Fibroblast of skin of left biceps (primary cell): Measurements from ENCODE around the gene SPATA2.

Experiments
- DNase-seq, 2 experiments: peaks; one replicate each; pipeline ENCODE4 v3.0.0-alpha.2; 2013; ENCODE audit warnings: low read depth in 2 of 2

SPATA2 gene

DNA sequence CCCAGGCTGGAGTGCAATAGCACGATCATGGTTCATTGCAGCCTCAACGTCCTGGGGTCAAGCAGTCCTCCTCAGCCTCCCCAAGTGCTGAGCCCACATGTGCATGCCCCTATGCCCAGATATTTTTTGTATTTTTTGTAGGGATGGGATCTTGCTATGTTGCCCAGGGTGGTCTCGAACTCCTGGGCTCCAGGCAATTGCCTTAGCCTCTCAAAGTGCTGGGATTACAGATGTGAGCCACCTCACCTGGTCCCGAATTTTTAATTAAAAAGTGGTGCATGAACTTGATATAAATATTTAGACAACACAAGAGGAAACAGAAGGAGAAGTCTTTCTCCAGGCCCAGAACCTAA, 13.8 kb upstream of the SPATA2 start:
- DNase-seq: no peak

DNA sequence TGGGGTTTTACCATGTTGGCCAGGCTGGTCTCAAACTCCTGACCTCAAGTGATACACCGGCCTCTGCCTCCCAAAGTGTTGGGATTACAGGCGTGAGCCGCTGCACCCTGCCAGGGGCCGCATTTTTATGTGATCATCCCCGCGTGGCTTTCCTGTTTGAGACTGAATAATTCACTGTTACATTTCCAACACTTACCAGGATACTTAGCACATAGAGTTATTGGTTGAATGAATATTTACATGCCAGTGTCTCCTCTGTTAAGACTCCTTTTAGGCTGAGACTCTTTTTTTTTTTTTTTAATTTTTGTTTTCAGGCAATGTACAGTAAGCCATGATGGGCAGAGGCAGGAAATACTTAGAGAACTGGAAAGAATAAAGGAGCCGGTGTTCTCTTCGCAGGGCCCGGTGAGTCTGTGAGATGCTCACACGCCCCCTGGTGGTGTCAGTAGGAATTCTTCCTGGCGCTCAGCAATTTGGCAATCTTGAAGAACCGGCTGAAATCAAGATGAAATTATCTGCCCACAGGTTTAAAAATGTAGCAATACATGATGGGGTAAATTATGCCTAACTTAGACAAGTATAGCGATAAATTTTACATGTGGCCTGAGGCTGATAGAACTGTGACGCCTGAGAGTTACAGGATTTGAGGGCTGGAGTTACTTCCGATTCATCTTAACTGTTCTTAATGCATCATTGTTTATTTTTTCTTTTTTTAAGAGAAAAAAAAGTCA, 13.2 kb upstream of the SPATA2 start:
- DNase-seq: peak; percentile 53

DNA sequence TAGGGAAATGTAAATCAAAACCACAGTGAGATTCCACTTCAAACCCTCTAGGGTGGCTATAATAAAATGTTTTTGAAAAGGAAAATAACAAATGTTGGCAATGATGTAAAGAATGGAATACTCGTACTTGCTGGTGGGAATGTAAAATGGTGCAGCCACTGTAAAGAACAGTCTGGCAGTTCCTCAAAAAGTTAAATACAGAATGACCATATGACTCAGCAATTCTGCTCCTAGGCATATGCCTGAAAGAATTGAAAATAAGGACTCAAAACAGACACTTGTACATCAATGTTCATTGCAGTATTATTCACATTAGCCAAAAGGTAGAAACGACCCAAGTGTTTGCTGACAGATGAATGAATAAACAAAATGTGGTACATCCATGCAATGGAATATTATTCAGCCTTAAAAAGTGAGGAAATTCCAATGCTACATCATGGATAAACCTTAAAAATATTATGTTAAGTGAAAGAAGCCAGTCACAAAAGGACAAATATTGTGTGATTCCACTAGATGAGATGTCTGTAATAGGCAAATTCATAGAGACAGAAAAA, 10.6 kb upstream of the SPATA2 start:
- DNase-seq: no peak

DNA sequence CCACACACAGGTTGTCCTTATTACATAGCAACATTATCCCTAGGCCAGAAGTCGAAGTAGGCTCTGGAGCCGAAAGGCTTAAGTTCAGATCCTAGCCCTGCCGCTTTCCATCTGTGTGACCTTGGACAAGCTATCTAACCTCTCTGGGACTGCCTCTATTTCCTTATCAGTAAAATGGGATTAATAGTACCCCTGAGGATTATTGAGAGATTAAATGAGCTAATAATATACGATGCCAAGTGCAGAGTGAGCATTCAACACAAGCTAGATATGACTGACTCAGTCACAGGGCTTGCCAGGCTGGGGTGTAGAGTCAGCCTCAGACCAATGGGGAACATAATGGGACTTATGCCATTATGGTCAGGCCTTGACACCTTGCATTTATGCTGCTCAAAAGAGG, 8.9 kb upstream of the SPATA2 start:
- no peak for DNase-seq

DNA sequence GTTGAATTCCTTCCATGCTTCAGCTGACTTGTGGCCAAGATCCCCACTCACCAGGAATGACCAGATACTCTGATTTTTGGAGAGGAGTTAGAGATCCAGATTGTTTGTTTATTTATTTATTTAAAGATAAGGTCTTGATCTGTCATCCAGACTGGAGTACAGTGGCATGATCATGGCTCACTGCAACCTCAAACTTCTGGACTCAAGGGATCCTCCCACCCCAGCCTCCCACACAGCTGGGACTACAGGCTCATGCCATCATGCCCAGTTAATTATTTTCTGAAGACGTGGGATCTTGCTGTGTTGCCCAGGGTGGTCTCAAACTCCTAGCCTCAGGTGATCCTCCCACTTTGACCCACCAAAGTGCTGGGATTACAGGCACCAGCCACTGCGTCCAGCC, 4.1 kb upstream of the SPATA2 start:
- no peak for DNase-seq

DNA sequence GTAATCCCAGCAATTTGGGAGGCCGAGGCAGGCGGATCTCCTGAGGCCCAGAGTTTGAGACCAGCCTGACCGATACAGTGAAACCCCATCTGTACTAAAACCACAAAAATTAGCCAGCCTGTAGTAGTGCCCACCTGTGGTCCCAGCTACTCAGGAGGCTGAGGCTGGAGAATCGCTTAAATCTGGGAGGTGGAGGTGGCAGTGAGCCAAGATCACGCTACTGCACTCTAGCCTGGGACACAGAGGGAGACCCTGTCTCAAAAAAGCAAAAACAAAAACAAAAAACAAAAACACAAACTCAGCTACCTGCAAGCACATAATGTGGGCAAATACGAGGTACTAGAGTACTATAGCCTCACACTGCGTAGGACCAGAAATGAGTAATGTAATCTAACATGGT, 3.7 kb upstream of the SPATA2 start:
- no peak for DNase-seq

DNA sequence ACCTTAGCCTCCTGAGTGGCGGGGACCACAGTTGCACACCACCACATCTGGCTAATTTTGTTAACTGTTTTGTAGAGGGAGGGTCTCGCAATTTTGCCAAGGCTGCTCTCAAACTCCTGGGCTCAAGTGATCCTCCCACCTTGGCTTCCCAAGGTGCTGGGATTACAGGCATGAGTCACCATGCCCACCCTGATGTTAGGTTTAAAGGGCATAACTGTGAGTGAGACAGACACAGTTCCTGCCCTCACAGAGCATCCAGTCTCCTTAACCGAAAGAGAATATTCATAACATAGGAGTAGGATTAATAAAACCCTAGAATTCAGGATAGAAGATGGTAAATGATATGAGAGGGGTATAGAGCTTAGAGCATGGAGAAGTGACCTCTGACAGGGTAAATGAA, 3.1 kb upstream of the SPATA2 start:
- no peak for DNase-seq

DNA sequence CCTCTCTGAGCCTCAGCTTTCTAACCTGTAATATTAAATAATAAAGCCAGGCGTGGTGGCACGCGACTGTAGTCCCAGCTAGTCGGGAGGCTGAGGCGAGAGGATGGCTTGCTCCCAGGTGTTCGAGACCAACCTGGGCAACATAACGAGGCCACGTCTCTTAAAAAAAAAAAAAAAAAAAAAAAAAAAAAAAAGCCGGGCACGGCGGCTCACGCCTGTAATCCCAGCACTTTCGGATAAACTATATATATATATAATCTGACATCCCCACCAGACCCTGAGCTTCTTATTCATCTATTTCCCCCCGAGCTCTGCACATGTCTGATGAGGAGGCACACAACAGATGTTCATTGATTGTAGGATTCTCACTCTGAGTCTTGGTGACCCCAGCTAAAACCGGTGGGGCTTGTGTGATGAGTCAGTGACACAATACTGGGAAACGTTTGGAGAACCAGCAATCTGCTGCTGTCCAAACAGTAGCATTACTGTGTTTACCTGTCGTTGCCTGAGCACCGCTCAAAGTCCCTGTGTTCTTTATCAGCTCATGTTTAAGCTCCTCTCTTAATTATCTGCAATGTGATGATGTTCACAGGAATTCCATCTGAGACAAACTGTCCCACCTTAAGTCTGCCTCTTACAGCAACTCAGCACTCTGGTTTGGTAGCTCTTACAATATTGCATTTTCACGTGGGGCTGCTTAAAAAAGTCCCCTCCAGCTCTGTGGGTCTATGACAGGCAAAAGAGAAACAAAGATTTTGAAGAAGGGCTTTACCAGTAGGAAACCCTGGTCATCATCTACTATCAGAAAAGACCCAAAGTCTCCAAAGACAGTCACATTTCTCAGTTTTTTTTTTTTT, 1.0 kb upstream of the SPATA2 start:
- DNase-seq: no peak

DNA sequence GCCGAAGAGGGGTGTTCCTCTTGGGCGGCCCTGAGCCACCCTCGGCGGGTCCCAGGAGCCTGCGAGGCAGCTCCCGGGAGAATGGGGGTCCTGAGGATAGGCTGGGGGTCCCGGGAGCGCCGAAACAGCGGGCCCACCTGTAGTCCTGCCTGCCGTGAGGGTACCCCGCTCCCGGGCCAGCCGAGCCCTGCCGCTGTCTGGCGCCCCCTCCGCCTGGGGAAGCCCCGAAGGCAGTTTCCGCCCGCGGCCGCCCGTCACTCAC, 280 bp downstream of the SPATA2 start:
- no peak for DNase-seq

DNA sequence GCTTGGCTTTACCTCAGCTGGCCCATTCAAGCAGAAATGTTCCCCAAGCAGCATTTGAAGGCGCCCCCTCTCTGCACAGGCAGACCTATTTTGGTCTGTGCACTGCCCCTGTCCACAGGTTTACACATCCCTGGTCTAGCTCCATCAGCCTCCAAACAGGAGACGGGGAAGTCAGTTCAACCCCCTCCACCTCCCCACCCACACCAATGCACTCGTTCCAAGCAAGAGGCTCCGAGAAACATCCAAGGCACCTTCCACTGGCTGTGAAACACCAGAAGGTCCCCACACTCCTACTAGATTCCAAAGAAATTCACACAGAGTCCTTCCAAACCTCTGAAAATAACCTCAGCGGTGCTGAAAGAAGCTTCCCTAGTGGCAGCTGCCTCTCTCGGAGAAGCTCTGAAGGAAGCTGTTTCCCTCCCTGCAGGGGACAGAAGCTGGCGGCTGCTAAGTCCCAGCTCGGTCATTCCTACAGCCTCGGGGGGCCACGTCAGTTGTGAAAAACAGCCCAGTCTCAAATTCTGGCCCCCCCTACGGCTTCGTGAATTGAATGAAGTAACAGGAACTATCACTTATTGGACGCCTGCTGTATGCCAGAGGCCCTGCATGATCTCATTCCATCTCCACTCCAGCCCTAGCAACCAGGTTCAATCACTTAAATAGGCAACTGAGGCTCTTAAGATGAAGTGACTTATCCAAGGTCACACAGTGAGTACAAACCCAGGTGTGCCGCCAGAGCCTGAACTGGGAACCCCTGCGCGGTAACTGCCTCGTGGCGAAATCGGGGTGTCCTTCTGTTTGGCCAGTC, 815 bp downstream of the SPATA2 start:
- no peak for DNase-seq

DNA sequence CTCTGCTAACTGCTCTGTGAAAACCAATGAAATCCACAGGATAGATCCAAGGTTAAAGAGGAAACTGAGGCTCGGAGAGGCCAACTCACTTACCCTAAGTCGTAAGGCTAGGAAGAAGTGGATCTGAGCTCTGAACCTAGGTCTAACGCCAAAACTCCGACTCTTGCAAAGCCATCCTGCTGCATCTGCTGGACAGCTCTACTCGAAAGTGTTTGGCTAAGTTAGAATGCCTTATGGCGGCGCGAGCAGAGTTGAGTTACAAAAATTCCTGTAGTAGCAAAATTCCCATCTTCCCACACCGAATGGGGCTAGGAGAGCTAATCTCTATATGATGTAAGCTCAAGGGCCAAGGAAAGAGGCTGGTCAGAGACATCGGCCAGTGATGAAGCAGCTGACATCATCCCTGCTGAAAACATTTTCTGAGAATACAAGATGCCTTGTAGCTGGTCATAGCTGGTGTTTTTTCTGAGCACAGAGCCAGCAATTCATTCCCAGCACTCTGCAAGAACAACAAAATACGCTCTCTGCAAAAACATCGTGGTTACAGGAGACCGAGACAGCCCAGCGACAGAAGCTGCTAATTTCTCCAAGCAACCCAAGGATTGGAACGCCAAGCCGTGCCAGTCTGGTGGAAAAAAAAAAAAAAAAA, 1.8 kb downstream of the SPATA2 start:
- DNase-seq: no peak

DNA sequence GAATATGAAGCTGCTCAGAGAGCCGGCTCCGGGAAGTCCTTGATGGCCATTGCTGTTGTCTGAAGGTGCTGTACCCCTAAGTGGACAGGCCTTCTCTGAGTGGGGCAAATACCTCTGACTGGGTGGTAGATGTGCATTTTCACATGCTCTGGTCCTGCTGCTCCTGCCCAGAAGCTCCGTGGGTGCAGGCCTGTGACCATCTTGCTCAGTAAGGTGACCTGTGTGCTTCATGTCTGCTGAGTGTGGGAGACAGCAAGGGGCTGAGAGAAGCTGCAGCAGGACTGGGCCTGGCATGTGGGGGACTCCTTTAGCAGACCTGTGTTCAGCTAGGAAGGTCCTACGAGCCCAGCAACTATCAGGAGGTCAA, 5.0 kb downstream of the SPATA2 start:
- no peak for DNase-seq

DNA sequence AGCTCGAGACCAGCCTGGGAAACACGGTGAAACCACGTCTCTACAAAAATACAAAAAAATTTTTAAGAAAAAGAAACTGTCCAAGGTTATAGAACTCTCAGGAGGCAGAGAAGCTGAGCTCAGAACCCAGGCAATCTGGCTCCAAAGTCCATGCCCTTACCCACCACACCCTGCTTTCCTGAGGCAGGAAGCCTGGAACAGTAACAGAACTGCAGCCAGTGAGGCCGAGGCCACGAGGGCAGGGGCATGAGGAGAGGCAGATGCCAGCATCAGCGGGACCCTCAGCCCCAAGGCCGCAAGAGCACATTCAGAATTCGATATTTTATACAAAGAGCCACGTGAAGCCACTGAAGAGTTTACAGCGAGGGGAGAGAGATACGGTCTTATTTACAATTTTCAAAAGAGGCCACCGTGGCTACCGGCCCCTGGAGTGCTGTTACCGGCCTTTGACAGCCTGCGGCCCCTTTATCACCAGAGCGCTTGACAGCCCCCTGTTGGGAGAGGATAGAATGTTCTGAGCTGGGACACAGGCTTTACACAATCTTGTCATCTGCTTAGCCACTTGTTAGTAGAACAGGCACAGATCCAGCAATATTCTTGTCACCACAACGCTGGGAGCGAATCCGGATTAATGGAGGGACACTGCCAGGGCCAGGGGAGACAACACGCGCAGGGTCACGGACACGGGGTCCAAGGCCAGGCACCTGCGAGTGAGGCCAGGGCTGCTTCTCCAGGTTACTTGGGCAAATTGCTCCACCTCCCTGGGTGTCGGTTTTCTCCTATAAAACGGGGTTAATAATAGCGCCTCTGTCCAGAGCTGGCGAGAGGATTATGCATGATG, 5.6 kb downstream of the SPATA2 start:
- DNase-seq: no peak

DNA sequence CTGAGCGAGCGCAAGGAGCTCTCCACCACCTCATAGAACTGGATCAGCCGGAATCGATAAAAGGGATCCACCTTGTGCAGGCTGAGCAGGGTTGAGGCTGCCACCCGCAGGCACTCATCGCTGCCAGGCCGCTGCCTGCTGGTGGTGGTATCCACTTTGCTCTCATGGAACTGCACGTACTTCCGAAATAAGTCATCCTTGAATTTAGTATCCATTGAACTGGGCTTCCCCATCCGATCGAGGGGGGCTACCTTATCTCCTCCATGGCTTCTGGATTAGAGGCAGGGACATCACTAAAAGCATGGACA, 7.1 kb downstream of the SPATA2 start:
- DNase-seq: no peak

DNA sequence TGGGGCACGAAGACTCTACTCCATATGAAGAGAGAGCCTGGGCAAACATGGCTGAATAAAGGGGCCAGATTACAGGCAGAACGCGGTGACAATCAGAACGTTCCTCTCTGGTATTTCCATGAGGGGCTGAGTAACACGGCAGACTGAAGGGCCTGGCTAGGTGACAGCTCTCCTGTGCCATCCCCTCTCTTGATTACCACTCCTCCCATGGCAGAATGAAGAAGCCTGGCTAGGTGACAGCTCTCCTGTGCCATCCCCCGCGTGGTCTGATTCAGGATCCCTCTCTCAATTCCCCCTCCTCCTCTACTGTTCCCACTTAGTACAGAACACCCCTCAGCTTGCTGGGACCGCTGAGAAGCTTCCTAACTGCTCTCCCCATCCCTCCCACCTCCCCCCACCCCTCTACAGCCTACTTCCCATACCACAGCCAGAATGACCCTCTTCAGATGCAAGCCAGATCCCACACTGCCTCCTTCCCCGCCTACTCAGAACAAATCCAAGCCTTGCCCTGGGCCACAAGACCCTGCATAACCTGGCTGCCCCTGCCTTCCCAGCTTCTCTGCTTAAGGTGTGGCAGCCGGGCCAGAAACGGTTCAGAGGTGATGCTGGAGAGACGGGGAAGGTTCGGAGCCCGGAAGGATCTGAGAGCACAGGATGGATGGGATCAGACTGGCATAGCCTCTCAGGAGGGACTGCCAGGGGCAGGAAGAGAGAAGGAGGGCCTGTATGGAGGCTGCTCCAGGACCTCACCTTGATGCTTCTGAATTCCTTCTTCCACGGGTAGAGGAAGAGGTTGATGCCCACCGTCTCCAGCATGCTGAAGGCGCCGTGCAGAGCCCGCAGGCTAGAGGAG, 7.7 kb downstream of the SPATA2 start:
- no peak for DNase-seq

DNA sequence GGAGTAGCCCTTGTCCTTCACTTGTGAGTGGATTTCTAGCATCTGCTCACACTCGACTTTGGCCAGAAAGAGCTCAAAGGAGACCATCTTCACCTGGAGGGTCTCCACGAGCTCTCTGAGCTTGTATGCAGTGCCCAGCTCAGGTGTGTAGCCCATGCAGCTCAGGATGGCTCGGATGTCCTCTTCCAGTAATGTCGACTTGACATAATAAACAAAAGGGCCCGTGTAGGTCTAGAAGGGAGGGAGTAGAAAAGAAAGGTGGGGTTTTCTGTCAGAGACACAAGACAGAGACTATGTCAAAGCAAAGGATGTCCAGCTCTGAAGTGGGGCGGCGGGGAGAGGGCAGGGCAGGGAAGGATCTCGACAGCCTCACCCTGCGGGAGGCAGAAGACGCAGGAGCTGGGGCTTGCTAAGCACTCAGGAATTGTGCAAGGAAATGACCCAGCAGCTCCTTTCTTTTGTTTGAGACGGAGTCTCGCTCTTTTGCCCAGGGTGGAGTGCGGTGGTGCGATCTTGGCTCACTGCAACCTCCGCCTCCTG, 8.6 kb downstream of the SPATA2 start:
- no peak for DNase-seq

DNA sequence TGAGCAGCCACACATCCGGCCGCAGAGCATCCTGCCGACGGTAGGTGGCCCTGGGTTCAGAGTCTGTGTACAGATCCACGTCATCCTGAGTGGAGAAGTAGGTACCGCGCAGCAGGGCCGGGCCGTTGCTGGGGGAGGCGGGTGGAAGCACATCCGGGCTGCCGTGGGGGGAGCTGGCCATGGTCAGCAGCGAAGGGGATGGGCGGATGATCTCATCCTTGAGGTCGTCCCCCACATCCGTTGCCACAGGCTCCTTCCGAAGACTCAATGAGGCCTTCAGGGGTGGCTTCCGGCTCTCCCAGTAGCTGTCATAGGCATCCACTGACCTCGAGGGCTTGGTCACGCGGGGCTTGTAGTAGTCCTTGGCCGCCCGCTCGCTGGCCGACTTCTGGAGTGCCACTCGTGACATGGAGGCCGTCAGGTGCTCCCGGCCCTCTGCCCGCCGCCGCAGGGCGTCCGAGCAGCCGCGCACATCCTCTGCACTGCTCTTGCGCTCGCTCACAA, 9.2 kb downstream of the SPATA2 start:
- DNase-seq: no peak

DNA sequence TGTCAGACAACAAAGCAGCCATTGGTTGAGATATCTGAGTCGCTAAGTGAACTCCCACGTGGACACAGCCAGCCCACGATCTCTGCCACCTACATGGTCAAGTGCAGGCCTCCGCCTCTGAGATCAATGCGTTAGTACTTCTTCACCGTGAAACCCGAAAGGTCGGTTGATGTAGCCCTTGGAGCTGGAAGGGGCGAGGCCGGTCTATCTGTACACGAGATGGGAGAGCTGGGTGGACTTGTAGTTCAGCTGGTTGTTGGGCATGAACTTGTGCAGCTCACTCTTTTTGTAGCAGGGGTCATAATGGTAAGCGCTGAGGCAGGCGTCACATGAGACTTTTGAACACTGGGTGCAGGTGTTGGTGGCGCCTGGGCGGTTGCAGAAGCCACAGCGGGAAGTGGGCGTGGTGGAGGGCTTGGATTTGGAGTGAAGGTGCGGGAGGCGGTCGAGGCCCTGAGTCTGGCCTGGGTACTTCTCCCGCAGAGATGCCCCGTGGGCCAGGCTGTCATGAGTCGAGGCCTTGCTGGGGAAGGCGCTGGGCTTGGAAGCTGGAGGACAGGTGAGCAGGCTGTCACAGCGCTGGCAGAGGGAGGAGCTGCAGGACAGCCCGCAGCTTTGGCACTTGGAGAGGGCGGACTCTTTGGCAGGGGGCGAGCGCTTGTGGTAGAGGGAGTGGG, 9.8 kb downstream of the SPATA2 start:
- no peak for DNase-seq

DNA sequence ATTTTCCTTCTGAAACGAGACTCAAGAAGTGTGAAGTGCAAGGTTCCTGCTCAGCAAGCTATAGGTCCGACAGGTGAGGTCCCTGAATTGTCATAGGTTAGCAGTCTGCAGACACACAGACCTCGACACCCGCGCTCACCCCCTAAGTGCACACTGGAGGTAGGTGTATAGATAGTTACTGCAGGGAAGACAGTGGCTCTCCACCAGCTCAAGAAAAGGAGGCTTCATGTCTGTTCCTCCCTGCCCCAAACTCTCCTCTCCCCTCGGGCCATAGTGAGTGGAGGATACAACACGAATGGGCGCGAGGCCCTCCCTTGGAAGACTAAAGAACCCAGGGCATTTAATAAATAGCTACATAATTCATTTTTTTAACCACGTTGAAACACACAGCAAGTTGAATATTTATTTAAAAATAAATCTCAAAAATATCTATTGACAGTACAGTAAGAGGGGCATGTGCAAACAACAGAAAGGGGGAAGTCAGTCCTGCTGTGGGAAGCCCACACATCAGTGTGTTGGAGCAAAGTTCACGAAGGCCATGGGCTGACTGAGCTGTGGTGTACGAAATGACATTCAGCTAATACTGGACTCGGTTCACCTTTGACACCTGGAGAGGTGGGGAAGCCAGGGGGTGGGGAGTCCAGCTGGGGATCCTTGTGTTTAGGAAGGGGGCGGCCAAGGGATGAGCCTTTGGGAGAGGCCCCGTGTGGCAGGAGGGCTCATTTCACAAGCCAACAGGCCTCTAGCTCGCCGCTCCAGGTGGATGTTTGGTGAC, 10.7 kb downstream of the SPATA2 start:
- no peak for DNase-seq
